Panc1 (cell line): ENCODE results near the gene VPS41.

ENCODE experiments used
- CTCF ChIP-seq: fragments of 450-650 bp; IDR thresholded peaks from 2 replicates; pipeline ENCODE4 v1.5.1; 2017; ENCODE audit warnings: mild to moderate bottlenecking
- POLR2AphosphoS5 ChIP-seq: IDR thresholded peaks from 2 replicates; pipeline ENCODE4 v1.6.1; 2012; ENCODE audit warnings: mild to moderate bottlenecking, low read depth, low read length, moderate library complexity
- REST ChIP-seq, 2 experiments: IDR thresholded peaks; 2 replicates each; pipeline ENCODE4 v1.6.1; 2011 to 2012; ENCODE audit warnings: low read depth in 2 of 2, control low read depth in 1 of 2, low read length in 1 of 2, mild to moderate bottlenecking in 1 of 2, moderate library complexity in 1 of 2; ENCODE audit not compliant: insufficient read depth in 1 of 2
- SIN3A ChIP-seq: IDR thresholded peaks from 2 replicates; pipeline ENCODE4 v1.6.1; 2012; ENCODE audit warnings: low read depth, mild to moderate bottlenecking, low read length, moderate library complexity, borderline replicate concordance; ENCODE audit not compliant: insufficient read depth

GRCh38 chr7:38736138-38736537 is 172.9 kb downstream of the VPS41 start:
- no peak for TF ChIP-seq CTCF
- TF ChIP-seq POLR2AphosphoS5, result no peak
- TF ChIP-seq SIN3A, result no peak
- no peak for TF ChIP-seq REST (IDR thresholded peaks at IDR 0.05; ENCODE audit: insufficient read depth in 1 of 2, low read depth in 2 of 2, low read length in 1 of 2)
